HG03575 (cell line): Measurements from ENCODE around the gene TFEB.

Source experiments
- ATAC-seq: cut with Tn5 transposase; IDR thresholded peaks from one replicate; pipeline ENCODE4 v1.9.1; 2021; ENCODE audit not compliant: unreplicated experiment, insufficient number of reproducible peaks, low FRiP score; ENCODE audit errors: extremely low read depth

The TFEB gene

DNA sequence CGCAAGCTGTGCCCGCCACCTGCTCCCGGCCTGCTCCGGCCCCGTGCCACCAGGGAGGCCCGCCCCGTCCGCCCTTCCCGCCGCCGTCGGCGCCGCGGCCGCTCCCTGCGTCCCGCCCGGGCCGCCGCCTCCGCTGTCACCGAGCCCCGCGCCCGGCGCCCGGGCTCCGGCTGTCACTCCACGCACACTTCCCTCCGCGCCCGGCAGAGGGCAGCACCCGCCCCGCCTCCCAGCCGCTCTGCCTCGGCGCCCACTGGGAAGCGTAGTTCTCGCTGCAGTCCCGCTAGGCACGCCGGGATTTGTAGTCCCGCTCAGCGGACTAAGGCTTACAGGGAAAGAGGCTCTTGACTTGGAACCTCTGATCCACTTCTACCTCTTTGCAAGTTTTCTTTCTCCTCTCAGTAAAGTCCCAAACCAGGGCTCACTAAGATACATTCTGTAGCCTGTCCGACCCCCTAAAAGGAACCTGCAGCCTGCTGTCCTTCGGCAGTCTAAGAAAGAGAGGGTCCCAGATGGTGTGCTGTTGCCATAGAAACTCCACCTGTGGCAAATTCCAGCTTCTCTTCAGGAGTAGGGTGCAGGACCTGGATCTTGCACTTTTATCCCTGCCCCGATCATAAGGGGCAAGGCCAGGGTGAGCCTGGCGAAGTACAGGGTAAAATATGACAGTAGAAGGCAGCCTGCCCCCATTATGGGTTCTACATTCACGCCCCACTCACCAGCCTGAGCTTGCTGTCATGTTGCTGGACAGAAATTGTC, at the start of gene TFEB:
Gene TFEB, minus strand, starts transcription at position 182 of the 759 bp plus-strand sequence. CDS start 44,395 bp downstream, outside the sequence.
- ATAC-seq, result no peak

- no peak for ATAC-seq
These were observed 49.3 kb upstream of the TFEB start for GRCh38 chr6:41784581-41785171.

DNA sequence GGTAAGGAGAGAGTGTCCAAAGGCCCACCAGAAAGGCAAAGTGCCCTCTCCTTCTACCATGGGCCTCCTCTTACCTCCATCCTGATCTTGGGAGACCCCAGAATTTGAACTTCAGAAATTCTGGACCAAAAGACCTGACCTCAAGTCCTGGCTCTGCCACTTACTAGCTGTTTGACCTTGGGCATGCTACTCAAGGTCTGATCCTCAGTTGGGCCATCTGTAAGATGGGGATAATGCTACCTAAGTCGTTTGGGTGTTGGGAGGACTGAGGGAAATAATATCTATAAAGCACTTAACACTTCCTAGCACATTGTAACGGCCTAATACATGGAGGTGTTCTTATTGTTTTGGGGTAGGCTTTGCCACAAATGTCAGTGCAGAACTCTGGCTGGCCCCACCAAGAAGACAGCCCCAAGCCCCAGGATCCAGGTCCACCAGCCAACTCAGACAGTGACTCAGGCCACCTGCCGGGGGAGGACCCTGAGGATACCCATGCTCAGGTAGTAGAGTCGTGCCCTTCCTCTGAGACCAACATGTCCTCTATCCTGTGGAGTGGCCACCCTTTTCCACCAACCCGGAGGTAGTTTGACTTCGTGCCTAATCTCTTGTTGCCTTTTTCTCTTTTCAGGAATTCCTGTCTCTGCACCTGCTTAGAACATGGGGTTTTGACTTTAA, 47.8 kb upstream of the TFEB start:
- no peak for ATAC-seq

- ATAC-seq, result no peak
These were observed 45.9 kb upstream of the TFEB start for GRCh38 chr6:41781366-41781730.

- ATAC-seq, result no peak
These were observed 45.4 kb upstream of the TFEB start, which contains the start of gene PRICKLE4 for GRCh38 chr6:41780551-41781365. Gene PRICKLE4, plus strand, starts transcription at chr6:41780782. Its CDS starts 2,692 bp downstream, at chr6:41783474.

DNA sequence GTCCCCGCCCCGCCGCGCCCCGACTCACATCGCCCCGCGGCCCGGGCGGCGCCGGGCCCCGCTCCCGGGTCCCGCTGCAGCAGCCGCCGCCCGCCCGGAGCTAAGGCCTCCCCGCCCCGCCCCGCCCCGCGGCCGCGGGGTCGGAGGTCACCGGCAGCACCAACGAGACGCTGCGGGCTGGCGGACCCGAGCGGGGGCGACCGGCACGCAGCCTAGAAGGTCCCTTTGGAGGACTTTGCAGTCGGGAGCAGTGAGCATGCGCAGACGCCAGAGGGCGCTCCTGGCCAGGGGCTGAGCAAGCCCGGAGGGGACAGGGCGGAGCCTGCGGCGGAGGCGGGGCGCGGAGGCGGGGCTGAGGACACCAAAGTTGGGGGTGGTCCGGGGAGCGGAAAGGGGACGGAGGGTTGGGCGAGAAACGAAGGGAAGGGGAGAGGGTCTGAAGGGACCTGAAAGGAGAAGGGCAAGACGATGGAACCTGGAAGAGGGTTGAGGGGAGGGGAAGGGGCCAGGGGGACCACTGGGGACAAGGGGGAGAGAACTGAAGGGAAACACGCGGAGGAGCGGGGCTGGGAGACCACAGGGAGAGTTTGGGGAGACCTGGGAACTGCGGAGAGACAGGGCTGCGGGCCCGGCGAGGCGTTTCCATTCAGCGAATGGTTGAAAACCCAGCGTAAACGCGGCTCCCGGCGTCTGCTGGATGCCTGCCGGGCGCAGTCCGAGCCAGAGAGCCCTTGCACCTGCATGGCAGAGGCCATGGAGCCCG, 44.6 kb upstream of the TFEB start, which contains the start of gene FRS3:
Gene FRS3, minus strand, starts transcription at position 113 of the 763 bp plus-strand sequence. CDS start 2,913 bp downstream, outside the sequence.
- ATAC-seq, result peak; percentile 46

DNA sequence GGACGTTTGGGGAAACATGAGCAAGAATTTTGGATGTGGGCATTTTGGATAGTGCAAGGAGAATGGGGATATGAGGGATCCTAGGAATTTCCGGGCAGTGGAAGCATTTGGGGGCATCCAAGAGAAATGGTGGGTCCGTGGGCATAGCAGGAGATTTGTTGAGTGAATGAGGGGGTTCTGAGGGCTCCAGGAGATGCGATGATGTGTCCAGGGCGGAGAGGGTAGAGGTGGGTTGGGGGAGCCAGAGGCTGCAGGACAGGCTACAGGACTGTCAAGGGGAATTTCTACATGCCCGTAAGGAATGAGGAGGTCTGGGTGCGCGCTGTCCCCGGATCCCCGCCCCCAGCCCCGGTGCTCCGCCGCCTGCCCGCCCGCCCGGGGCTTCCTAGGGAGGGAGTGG, 43.9 kb upstream of the TFEB start:
- ATAC-seq, result no peak

DNA sequence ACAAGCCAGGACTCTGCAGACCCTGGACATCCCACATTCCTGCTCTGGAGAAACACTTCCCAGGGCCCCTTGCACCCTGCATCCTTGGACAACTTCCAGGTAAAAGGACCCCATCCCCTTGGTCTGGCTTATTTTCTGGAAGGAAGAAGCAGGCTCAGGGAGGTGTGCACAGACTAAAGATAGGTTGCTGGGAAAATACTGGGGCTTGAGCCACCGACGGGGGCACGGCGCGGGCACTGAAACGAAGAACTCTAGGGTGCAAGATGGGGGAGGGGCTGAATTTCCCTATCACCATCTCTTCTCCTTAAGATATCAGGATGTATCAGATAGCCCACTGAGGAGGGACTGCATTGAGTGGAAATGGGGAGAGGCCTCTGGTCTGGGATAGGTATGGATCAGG, 43.5 kb upstream of the TFEB start:
- no peak for ATAC-seq

DNA sequence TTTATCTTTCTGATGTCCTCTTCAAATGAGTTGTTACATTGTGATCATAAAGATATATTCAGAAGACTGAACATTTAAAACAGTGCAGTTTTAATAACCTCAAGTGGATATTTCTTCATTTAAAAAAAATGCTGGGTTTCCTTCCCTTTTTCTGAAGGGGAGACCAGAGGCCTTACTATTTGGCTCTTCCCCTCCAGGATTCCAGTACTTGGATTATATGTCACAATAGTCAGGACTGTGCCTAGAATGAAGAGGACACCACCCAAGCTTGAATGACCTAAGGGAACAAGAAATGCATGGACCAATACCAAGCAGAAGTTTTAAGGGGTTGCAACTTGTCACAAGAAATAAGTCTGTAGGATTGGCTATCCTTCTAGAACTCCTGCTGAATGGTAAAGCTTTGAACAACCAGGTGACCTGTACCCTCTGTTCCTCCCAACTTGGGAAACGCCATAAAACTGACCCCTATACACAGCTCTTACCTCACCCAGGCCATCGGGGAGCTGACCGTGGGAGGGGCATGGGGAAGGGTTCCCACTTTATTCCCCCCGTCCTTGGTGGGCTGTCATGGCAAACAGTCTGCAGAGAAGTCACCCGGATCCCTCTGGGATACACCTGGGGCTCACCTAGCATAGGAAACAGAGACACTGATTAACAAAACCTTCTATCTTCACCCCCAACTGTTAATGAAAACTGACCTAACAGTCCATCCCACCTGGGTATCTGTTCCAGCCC, 42.3 kb upstream of the TFEB start:
- ATAC-seq, result no peak

DNA sequence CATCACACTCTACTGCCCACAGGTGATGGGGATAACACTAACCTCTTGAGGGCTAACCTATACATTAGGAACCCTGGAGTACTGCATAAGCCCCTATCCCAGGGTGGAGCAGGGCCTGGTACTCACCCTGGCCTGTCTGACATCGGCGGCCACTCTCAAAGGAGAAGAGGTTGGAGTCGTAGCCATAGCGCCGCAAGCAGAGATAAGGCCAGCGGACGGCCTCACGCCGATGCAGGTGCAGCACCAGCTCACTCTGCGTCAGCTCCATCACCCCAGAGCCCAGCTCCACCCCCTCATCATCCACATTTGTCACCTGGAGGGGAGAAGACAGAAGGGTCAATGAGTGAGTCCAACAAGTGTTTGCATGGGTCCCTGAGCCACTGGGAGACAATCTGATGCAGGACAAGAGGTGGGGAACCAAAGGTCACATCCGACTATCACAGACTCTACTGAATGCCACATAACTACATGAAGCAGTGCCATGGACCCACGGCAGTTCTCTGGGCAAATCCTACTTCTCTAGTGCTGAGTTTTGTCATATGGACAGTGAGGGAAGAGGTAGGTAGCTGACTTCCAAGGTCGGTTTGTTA, 40.0 kb upstream of the TFEB start:
- no peak for ATAC-seq

DNA sequence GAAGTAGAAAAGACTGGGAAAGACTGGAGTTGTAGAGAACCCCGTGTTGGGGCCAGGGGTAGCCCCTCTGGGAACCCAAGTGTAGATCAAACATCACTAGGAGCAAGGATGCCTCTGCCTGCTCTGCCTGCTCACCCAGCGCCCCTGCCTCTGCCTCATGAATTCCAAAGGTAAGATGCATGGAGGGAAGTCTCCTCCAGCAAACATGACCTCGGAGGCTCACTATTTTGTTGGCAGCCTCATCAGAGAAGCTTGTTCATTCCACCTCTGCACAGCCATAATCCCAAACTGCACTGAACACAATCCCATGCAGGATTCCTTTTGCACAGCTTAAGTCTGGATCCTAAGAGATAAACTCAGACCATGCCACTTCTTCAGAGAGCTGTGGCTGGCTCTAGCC, 39.4 kb upstream of the TFEB start:
- ATAC-seq, result no peak

DNA sequence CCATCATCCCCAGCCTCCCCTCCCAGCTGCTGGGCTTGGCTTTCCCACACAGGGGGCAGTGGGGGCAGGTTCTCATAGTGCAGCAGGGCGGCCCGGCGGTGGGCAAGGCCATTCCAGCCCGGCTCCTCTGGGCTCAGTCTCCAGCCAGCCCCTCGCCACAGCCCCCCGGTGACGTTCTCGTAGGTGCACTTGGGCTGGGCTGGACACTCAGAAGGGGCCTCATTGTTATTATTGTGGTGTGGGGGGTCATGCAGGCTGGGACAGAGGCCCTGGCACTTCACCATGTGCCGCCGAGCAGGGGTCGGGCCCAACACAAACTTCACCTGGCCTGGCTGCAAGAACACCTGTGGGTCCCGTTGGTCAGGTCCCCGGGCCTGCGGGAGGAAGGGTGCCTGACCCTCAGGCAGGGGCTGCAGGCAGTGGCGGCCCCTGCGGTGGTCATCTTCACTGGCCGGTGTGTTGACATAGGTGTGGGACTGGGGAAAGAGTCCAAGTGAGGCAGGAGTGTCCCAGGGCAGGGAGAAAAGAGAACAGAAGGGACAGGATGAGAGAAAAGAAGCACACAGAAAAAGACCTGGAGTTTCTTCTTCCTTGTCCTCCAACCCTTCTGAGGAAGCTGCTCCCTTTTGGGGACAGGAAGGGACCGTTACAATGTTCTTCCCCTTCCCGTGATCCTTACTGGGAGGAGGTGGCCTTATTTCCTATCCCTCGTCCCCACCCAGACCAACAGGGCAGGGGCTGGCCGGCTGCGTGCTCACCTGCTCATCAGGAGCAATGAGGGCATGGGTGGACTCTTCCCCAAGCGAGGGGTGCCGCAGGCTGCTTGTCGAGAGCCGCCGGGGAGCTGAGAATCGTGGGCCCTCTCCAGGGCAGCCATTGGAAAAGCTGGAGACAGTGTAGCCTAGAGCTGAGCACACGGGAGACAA, 35.9 kb upstream of the TFEB start:
- ATAC-seq, result no peak

- ATAC-seq, result no peak
These were observed 35.1 kb upstream of the TFEB start for GRCh38 chr6:41770381-41771057.

- no peak for ATAC-seq
These were observed 34.0 kb upstream of the TFEB start for GRCh38 chr6:41769376-41769775.

GRCh38 chr6:41768545-41769308, 33.3 kb upstream of the TFEB start:
- ATAC-seq, result no peak
